ENCODE data around the gene MRPL2.
"Not testable (repeated sequence)": the region's sequence is repeated elsewhere in the genome, so short reads cannot be mapped to it uniquely, and the experiment has no call there.

The MRPL2 gene

GRCh38 chr6:43053545-43054205, 5.6 kb downstream of the MRPL2 start, which contains the start of gene CUL7:
Gene CUL7 (minus strand): TSS chr6:43053851. CDS start chr6:43052788, 1,063 bp downstream.
- DNase-seq (ENCODE audit: low spot score) = peak; percentile 96

- DNase-seq (ENCODE audit: low spot score) = no peak
Observed at GRCh38 chr6:43052842-43053544, 6.2 kb downstream of the MRPL2 start.

GRCh38 chr6:43052225-43052841, 6.9 kb downstream of the MRPL2 start:
- no peak for DNase-seq (ENCODE audit: low spot score)

- no peak for DNase-seq (ENCODE audit: low spot score)
Observed at GRCh38 chr6:43050981-43051380, 8.3 kb downstream of the MRPL2 start.

- DNase-seq (ENCODE audit: low spot score) = no peak
Observed at GRCh38 chr6:43047998-43048397, 11.2 kb downstream of the MRPL2 start.

GRCh38 chr6:43045371-43045930, 13.8 kb downstream of the MRPL2 start:
- no peak for DNase-seq (ENCODE audit: low spot score)

GRCh38 chr6:43043310-43043709, 15.9 kb downstream of the MRPL2 start:
- no peak for DNase-seq (ENCODE audit: low spot score)

GRCh38 chr6:43041475-43041874, 17.8 kb downstream of the MRPL2 start:
- not testable (repeated sequence) for DNase-seq (ENCODE audit: low spot score)

- no peak for DNase-seq (ENCODE audit: low spot score)
Observed at GRCh38 chr6:43040542-43041257, 18.5 kb downstream of the MRPL2 start.

- DNase-seq (ENCODE audit: low spot score) = no peak
Observed at GRCh38 chr6:43038727-43039126, 20.5 kb downstream of the MRPL2 start.

GRCh38 chr6:43037706-43038105, 21.5 kb downstream of the MRPL2 start:
- DNase-seq (ENCODE audit: low spot score) = no peak

- no peak for DNase-seq (ENCODE audit: low spot score)
Observed at GRCh38 chr6:43037197-43037596, 22.0 kb downstream of the MRPL2 start.

- no peak for DNase-seq (ENCODE audit: low spot score)
Observed at GRCh38 chr6:43036712-43037111, 22.5 kb downstream of the MRPL2 start.

- no peak for DNase-seq (ENCODE audit: low spot score)
Observed at GRCh38 chr6:43035495-43036194, 23.6 kb downstream of the MRPL2 start.

- no peak for DNase-seq (ENCODE audit: low spot score)
Observed at GRCh38 chr6:43034190-43034525, 25.1 kb downstream of the MRPL2 start.

- no peak for DNase-seq (ENCODE audit: low spot score)
Observed at GRCh38 chr6:43033496-43034189, 25.6 kb downstream of the MRPL2 start.

GRCh38 chr6:43032326-43032725, 26.9 kb downstream of the MRPL2 start:
- no peak for DNase-seq (ENCODE audit: low spot score)

- no peak for DNase-seq (ENCODE audit: low spot score)
Observed at GRCh38 chr6:43029120-43029519, 30.1 kb downstream of the MRPL2 start.

- DNase-seq (ENCODE audit: low spot score) = no peak
Observed at GRCh38 chr6:43026365-43026764, 32.9 kb downstream of the MRPL2 start.

- no peak for DNase-seq (ENCODE audit: low spot score)
Observed at GRCh38 chr6:43024436-43024835, 34.8 kb downstream of the MRPL2 start.

Measured in RKO (cell line).